Hepatocyte (in vitro differentiated cells): Measurements from ENCODE around the gene CBY2. TPM values are rescaled to one million over a fixed set of nuclear protein-coding genes. Genes with fewer than 3 reads are reported as not detected.

Experiments
- DNase-seq: peaks from one replicate; pipeline ENCODE4 v3.0.0-alpha.2; 2016; ENCODE audit warnings: low spot score
- H2AFZ ChIP-seq: fragments of 200-600 bp; sonication (generic); 2 replicates; pipeline ENCODE4 v1.6.0; 2016; ENCODE audit warnings: antibody characterized with exemption, mild to moderate bottlenecking
- H3K27ac ChIP-seq: fragments of 200-600 bp; sonication (generic); 2 replicates; pipeline ENCODE4 v1.5.1; 2016; ENCODE audit warnings: mild to moderate bottlenecking
- H3K27me3 ChIP-seq: fragments of 200-600 bp; sonication (generic); 2 replicates; pipeline ENCODE4 v1.6.1; 2016
- H3K36me3 ChIP-seq: fragments of 200-600 bp; sonication (generic); replicated peaks from 2 replicates; pipeline ENCODE4 v1.5.1; 2016; ENCODE audit warnings: low read depth; ENCODE audit not compliant: insufficient read depth
- H3K4me1 ChIP-seq: fragments of 200-600 bp; sonication (generic); 2 replicates; pipeline ENCODE4 v1.5.1; 2016; ENCODE audit warnings: mild to moderate bottlenecking, moderate library complexity; ENCODE audit not compliant: insufficient read depth
- H3K4me2 ChIP-seq: fragments of 200-600 bp; sonication (generic); 2 replicates; pipeline ENCODE4 v1.6.0; 2016
- H3K4me3 ChIP-seq: fragments of 200-600 bp; sonication (generic); 2 replicates; pipeline ENCODE4 v1.5.1; 2016; ENCODE audit warnings: mild to moderate bottlenecking
- H3K79me2 ChIP-seq: fragments of 200-600 bp; sonication (generic); 2 replicates; pipeline ENCODE4 v1.6.0; 2017; ENCODE audit warnings: mild to moderate bottlenecking
- H3K9me2 ChIP-seq: fragments of 200-600 bp; sonication (generic); replicated peaks from 2 replicates; pipeline ENCODE4 v1.6.0; 2017; ENCODE audit warnings: mild to moderate bottlenecking; ENCODE audit not compliant: insufficient read depth
- H3K9me3 ChIP-seq: fragments of 200-600 bp; sonication (generic); 2 replicates; pipeline ENCODE4 v1.5.1; 2016; ENCODE audit warnings: low read depth, mild to moderate bottlenecking
- H4K20me1 ChIP-seq: fragments of 200-600 bp; sonication (generic); 2 replicates; pipeline ENCODE4 v1.6.0; 2016; ENCODE audit warnings: mild to moderate bottlenecking; ENCODE audit not compliant: insufficient read depth, poor library complexity, severe bottlenecking
- EZH2 ChIP-seq: fragments of 200-600 bp; sonication (generic); IDR thresholded peaks from 2 replicates; pipeline ENCODE4 v1.6.1; 2016; ENCODE audit warnings: antibody characterized with exemption, mild to moderate bottlenecking, borderline replicate concordance
- EZH2phosphoT487 ChIP-seq: fragments of 200-600 bp; sonication (generic); IDR thresholded peaks from one replicate; pipeline ENCODE4 v1.6.1; 2018; ENCODE audit warnings: antibody characterized with exemption, mild to moderate bottlenecking, low read depth, moderate library complexity; ENCODE audit not compliant: unreplicated experiment, severe bottlenecking
- WGBS: methylation state at CpG from one replicate; pipeline ENCODE4 v1.1.6; 2016; ENCODE audit warnings: low lambda C conversion rate; ENCODE audit errors: missing lambda C conversion rate; 5-methylcytosine and 5-hydroxymethylcytosine counted together
- polyA plus RNA-seq: library from polyadenylated mRNA; unstranded; fragments of >200 nt; fragmentation: Nextera tagmentation; extraction: Ambion mirVana; gene quantifications from 2 replicates; pipeline ENCODE4 v1.2.1, GENCODE V29; 2016
- total RNA-seq: library from RNA; depleted of rRNA; stranded (reverse); fragments of >200 nt; gene quantifications from 2 replicates; pipeline ENCODE4 v1.2.3, GENCODE V29; 2014
- TF ChIP-seq, protein P1 (sequence below): fragments of 200-600 bp; sonication (generic); IDR thresholded peaks from 2 replicates; pipeline ENCODE4 v1.5.1; 2016; ENCODE audit warnings: antibody characterized with exemption, mild to moderate bottlenecking; ENCODE audit not compliant: poor library complexity

The CBY2 gene
- total and polyA plus RNA-seq, 2 experiments from 2014 or later: not detected

DNA sequence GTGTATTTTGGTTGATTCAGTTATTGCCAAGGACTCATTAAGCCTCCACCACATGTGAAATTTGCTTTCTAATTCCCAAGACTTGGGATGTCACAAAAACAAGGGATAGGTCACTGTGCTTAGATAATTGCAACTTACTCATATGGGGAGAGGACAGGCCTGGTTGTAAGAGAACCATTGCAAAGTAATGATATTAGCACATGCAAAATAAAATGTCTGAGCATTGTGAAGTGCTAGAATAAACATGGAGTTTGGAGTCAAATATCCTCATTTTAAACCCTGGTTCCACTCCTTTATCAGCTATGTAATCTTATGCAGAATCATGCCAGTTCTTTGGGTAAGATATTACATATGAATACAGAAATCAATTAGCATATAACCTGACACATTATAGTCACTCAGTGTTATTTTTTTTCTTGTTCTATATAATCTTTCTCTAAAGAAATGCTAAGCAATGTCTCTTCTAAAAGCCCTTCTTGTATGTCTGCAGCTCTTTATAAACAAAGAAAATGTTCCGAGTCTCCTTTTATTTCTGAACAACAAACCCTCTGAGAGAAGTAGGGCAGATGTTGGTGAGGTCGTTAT is 5.5 kb downstream of the CBY2 start:
- WGBS: 82% methylated on average over 2 of the region's 2 CpGs
- H3K27ac ChIP-seq: no peak overlapping the region
- H3K9me2 ChIP-seq: no peaks in the 10 kb centered on the region
- no peaks in the 10 kb centered on the region for H3K36me3 ChIP-seq
- H2AFZ ChIP-seq: no peak overlapping the region
- no peaks in the 10 kb centered on the region for H4K20me1 ChIP-seq
- H3K79me2 ChIP-seq: no peaks in the 10 kb centered on the region
- no peaks in the 10 kb centered on the region for H3K9me3 ChIP-seq
- TF ChIP-seq EZH2phosphoT487 (no peak), EZH2 (no peak)
- TF ChIP-seq, protein P1, sequence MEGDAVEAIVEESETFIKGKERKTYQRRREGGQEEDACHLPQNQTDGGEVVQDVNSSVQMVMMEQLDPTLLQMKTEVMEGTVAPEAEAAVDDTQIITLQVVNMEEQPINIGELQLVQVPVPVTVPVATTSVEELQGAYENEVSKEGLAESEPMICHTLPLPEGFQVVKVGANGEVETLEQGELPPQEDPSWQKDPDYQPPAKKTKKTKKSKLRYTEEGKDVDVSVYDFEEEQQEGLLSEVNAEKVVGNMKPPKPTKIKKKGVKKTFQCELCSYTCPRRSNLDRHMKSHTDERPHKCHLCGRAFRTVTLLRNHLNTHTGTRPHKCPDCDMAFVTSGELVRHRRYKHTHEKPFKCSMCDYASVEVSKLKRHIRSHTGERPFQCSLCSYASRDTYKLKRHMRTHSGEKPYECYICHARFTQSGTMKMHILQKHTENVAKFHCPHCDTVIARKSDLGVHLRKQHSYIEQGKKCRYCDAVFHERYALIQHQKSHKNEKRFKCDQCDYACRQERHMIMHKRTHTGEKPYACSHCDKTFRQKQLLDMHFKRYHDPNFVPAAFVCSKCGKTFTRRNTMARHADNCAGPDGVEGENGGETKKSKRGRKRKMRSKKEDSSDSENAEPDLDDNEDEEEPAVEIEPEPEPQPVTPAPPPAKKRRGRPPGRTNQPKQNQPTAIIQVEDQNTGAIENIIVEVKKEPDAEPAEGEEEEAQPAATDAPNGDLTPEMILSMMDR: no peak
- no peak for DNase-seq
- no peaks in the 10 kb centered on the region for H3K4me1 ChIP-seq
- H3K27me3 ChIP-seq: no peaks in the 10 kb centered on the region
- H3K4me3 ChIP-seq: no peak overlapping the region
- H3K4me2 ChIP-seq: no peak overlapping the region

DNA sequence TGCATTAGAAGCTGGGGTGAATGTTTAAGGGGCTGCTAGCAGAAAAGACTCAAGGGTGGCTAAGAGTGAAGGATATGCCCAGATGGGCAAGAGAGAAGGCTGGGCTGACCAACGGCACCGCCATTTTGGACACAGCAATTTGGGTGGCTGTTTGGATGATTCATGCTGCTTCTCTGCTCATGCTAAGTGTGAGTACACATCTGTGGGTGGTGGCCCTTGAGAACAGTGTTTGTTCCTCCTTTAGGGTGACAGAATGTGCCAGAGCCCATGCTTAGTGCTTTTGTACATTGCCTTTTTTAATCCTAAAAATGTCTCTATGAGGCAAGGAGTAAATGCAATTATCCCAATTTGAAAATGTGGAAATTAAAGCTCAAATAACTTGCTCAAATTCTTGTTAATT is 9.8 kb downstream of the CBY2 start:
- H3K9me2 ChIP-seq: no peaks in the 10 kb centered on the region
- H3K4me1 ChIP-seq: no peaks in the 10 kb centered on the region
- H4K20me1 ChIP-seq: no peaks in the 10 kb centered on the region
- H3K36me3 ChIP-seq: no peaks in the 10 kb centered on the region
- WGBS: 95% methylated on average over 2 of the region's 2 CpGs
- H3K4me3 ChIP-seq: no peak overlapping the region
- H3K27me3 ChIP-seq: peaks cover 2% of the 10 kb centered on the region
- TF ChIP-seq EZH2 (no peak), EZH2phosphoT487 (no peak)
- TF ChIP-seq, protein P1: no peak
- no peak for DNase-seq
- H2AFZ ChIP-seq: no peak overlapping the region
- H3K79me2 ChIP-seq: no peaks in the 10 kb centered on the region
- no peak overlapping the region for H3K4me2 ChIP-seq
- H3K27ac ChIP-seq: no peak overlapping the region
- no peaks in the 10 kb centered on the region for H3K9me3 ChIP-seq

DNA sequence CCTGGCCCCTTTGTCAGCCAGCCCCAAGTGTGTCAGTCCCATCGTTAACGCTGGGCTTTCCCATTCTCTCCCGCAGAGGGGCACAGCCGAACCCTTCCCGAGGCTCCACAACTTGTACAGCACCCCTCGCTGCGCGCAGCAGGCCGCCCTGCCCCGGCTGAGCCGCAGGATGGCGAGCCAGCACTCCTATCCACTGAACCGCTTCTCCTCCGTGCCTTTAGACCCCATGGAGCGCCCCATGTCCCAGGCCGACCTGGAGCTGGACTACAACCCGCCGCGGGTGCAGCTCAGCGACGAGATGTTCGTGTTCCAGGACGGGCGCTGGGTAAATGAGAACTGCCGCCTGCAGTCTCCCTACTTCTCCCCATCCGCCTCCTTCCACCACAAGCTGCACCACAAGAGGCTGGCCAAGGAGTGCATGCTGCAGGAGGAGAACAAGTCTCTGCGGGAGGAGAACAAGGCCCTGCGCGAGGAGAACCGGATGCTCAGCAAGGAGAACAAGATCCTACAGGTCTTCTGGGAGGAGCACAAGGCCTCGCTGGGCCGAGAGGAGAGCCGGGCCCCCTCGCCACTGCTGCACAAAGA is 11.1 kb downstream of the CBY2 start:
- Histone ChIP-seq H3K36me3 (no peaks in the 10 kb centered on the region), H2AFZ (no peak overlapping the region), H3K4me2 (no peak overlapping the region), H3K27me3 (peaks cover 2% of the 10 kb centered on the region), H3K79me2 (no peaks in the 10 kb centered on the region), H3K4me3 (no peak overlapping the region), H3K27ac (no peak overlapping the region), H4K20me1 (no peaks in the 10 kb centered on the region), H3K9me2 (no peaks in the 10 kb centered on the region), H3K4me1 (no peaks in the 10 kb centered on the region), H3K9me3 (no peaks in the 10 kb centered on the region)
- no peak for DNase-seq
- WGBS: 98% methylated on average over 34 of the region's 34 CpGs
- TF ChIP-seq EZH2 (no peak), EZH2phosphoT487 (no peak)
- TF ChIP-seq, protein P1: no peak
